PC-9 (cell line): ENCODE measurements around the gene NHLRC2. TPM values are rescaled to one million over a fixed set of nuclear protein-coding genes. Genes with fewer than 3 reads are reported as not detected.

Experiments used
- BruUV-seq: library from RNA; stranded (reverse); fragments of 400-500 nt; replicated peaks from 2 replicates; lab custom pipeline; 2021; lab: Mats Ljungman, UMichigan
- CTCF ChIA-PET: fragments of 300-600 bp; sonication (Branson Sonifier 250); formaldehyde crosslinking; loops from one replicate; lab custom pipeline; 2022; ENCODE audit warnings: antibody characterized with exemption; lab: Charles Lee
- POLR2A ChIA-PET: fragments of 300-600 bp; sonication (Branson Sonifier 250); formaldehyde crosslinking; loops from one replicate; lab custom pipeline; 2022; ENCODE audit warnings: antibody characterized with exemption; ENCODE audit not compliant: unreplicated experiment; lab: Charles Lee
- DNase-seq, 2 experiments: peaks; one replicate each; pipeline versions ENCODE4 v3.0.0 to v3.0.0-alpha.2; 2015 to 2022; ENCODE audit warnings: mixed read lengths in 1 of 2
- H2AFZ ChIP-seq: fragments of 200-600 bp; sonication (generic); 2 replicates; pipeline ENCODE4 v1.8.1; 2017; ENCODE audit warnings: antibody characterized with exemption
- H3F3A ChIP-seq: fragments of 200-600 bp; sonication (generic); 2 replicates; pipeline ENCODE4 v1.8.1; 2017; ENCODE audit warnings: antibody characterized with exemption, mild to moderate bottlenecking, low read depth; ENCODE audit not compliant: insufficient read depth
- H3K27ac ChIP-seq: fragments of 200-600 bp; sonication (generic); 2 replicates; pipeline ENCODE4 v1.6.1; 2016; ENCODE audit warnings: mixed run types
- H3K27me3 ChIP-seq: fragments of 200-600 bp; sonication (generic); 2 replicates; pipeline ENCODE4 v1.6.1; 2016; ENCODE audit warnings: low read depth, mixed run types; ENCODE audit not compliant: insufficient read depth
- H3K36me3 ChIP-seq: fragments of 200-600 bp; sonication (generic); 2 replicates; pipeline ENCODE4 v1.6.1; 2016; ENCODE audit warnings: low read depth, mixed run types
- H3K4me1 ChIP-seq: fragments of 200-600 bp; sonication (generic); replicated peaks from 2 replicates; pipeline ENCODE4 v1.6.1; 2016; ENCODE audit warnings: mixed run types; ENCODE audit not compliant: insufficient read depth
- H3K4me2 ChIP-seq: fragments of 200-600 bp; sonication (generic); 2 replicates; pipeline ENCODE4 v1.6.1; 2017; ENCODE audit warnings: mixed run types
- H3K4me3 ChIP-seq: fragments of 200-600 bp; sonication (generic); 2 replicates; pipeline ENCODE4 v1.6.1; 2016; ENCODE audit warnings: mixed run types
- H3K79me2 ChIP-seq: fragments of 200-600 bp; sonication (generic); 2 replicates; pipeline ENCODE4 v1.6.1; 2017; ENCODE audit warnings: low read depth, mixed run types
- H3K9me2 ChIP-seq: fragments of 200-600 bp; sonication (generic); 2 replicates; pipeline ENCODE4 v1.8.1; 2017; ENCODE audit warnings: mild to moderate bottlenecking; ENCODE audit not compliant: insufficient read depth
- H3K9me3 ChIP-seq: fragments of 200-600 bp; sonication (generic); 2 replicates; pipeline ENCODE4 v1.8.1; 2016; ENCODE audit warnings: low read depth; ENCODE audit not compliant: insufficient read depth
- H4K20me1 ChIP-seq: fragments of 200-600 bp; sonication (generic); 2 replicates; pipeline ENCODE4 v1.8.1; 2017; ENCODE audit not compliant: insufficient read depth
- CTCF ChIP-seq: fragments of 200-600 bp; sonication (generic); conservative IDR thresholded peaks from 2 replicates; pipeline ENCODE4 v1.6.1; 2017; ENCODE audit warnings: mixed run types, antibody characterized with exemption, mild to moderate bottlenecking, moderate library complexity
- EZH2 ChIP-seq: fragments of 200-600 bp; sonication (generic); IDR thresholded peaks from 2 replicates; pipeline ENCODE4 v1.8.0; 2017; ENCODE audit warnings: antibody characterized with exemption, low read depth
- intact Hi-C: fragments of 100-400 bp; cut with micrococcal nuclease; formaldehyde crosslinking; loops from one replicate; pipeline ENCODE4 v1.10.0; 2022; ENCODE audit not compliant: unreplicated experiment
- total RNA-seq: library from RNA; stranded (reverse); gene quantifications from 2 replicates; pipeline ENCODE4 v1.2.3, GENCODE V29; 2021

NHLRC2 gene
- total RNA-seq, 1 experiment from 2014 or later, result 22.8 TPM

- Histone ChIP-seq H3K4me3 (peak overlapping the region; percentile 84; the same call in 1 of the 2 replicates), H3K4me2 (peak overlapping the region; percentile 87), H3K27ac (peak overlapping the region; percentile 26; the same call in 1 of the 2 replicates), H3F3A (no peaks in the 10 kb centered on the region), H3K4me1 (peaks cover 27% of the 10 kb centered on the region), H3K9me3 (no peaks in the 10 kb centered on the region), H3K27me3 (no peaks in the 10 kb centered on the region), H2AFZ (no peak overlapping the region), H3K79me2 (peaks cover 42% of the 10 kb centered on the region), H4K20me1 (no peaks in the 10 kb centered on the region; the same call in 1 of the 2 replicates), H3K9me2 (no peaks in the 10 kb centered on the region), H3K36me3 (peaks cover 9% of the 10 kb centered on the region)
- DNase-seq, result no peak
- TF ChIP-seq EZH2 (no peak), CTCF (no peak)
- POLR2A ChIA-PET, result interaction anchor here (0.6 kb wide), 1 partner anchor 232 kb away, joined by 4 read pairs; no protein-coding TSS in a partner anchor
- CTCF ChIA-PET, result no interaction called here
- BruUV-seq, result no TSS peak
- intact Hi-C loops, result loop anchor here (10.0 kb wide), 1 partner anchor 152 kb away; no protein-coding TSS in a partner anchor
These were observed 2.1 kb downstream of the NHLRC2 start for GRCh38 chr10:113856563-113856962.

- no peaks in the 10 kb centered on the region; the same call in 1 of the 2 replicates for H4K20me1 ChIP-seq
- H2AFZ ChIP-seq, result no peak overlapping the region
- H3K4me1 ChIP-seq, result peaks cover 25% of the 10 kb centered on the region
- CTCF ChIA-PET, result no interaction called here
- no peaks in the 10 kb centered on the region for H3F3A ChIP-seq
- peak overlapping the region; percentile 87 for H3K4me2 ChIP-seq
- H3K27me3 ChIP-seq, result no peaks in the 10 kb centered on the region
- H3K9me2 ChIP-seq, result no peaks in the 10 kb centered on the region
- POLR2A ChIA-PET, result interaction anchor here (0.6 kb wide), 1 partner anchor 232 kb away, joined by 4 read pairs; no protein-coding TSS in a partner anchor
- peaks cover 42% of the 10 kb centered on the region for H3K79me2 ChIP-seq
- no peak for DNase-seq
- no TSS peak for BruUV-seq
- H3K9me3 ChIP-seq, result no peaks in the 10 kb centered on the region
- no peak overlapping the region for H3K27ac ChIP-seq
- TF ChIP-seq EZH2 (no peak), CTCF (no peak)
- no peak overlapping the region for H3K4me3 ChIP-seq
- intact Hi-C loops, result loop anchor here (10.0 kb wide), 1 partner anchor 152 kb away; no protein-coding TSS in a partner anchor
- H3K36me3 ChIP-seq, result peaks cover 9% of the 10 kb centered on the region
These were observed 2.7 kb downstream of the NHLRC2 start for GRCh38 chr10:113857210-113857609.

GRCh38 chr10:113858541-113858940 is 4.1 kb downstream of the NHLRC2 start:
- Histone ChIP-seq H3K27me3 (no peaks in the 10 kb centered on the region), H3K27ac (no peak overlapping the region), H3K36me3 (peaks cover 9% of the 10 kb centered on the region), H3K4me3 (no peak overlapping the region), H3K9me3 (no peaks in the 10 kb centered on the region), H3K4me1 (peaks cover 16% of the 10 kb centered on the region), H4K20me1 (no peaks in the 10 kb centered on the region; the same call in 1 of the 2 replicates), H3K4me2 (no peak overlapping the region), H3K79me2 (peaks cover 42% of the 10 kb centered on the region), H3K9me2 (no peaks in the 10 kb centered on the region), H3F3A (no peaks in the 10 kb centered on the region), H2AFZ (no peak overlapping the region)
- no peak for DNase-seq
- BruUV-seq, result no TSS peak
- TF ChIP-seq CTCF (no peak), EZH2 (no peak)
- ChIA-PET CTCF (interaction anchor here (0.6 kb wide), 1 partner anchor 63 kb away, joined by 7 read pairs; no protein-coding TSS in a partner anchor), POLR2A (no interaction called here)
- intact Hi-C loops, result loop anchor here (10.0 kb wide), 1 partner anchor 154 kb away; no protein-coding TSS in a partner anchor
